Activated CD4-positive, alpha-beta memory T cell treated with anti-CD3 and anti-CD28 coated beads, Interleukin-2, amount 10 ng/mL, durations not matched to agents 7 days and 5 days (primary cell): ENCODE results near the gene MRPL19. TPM values are rescaled to one million over a fixed set of nuclear protein-coding genes. Genes with fewer than 3 reads are reported as not detected.
A peak's percentile ranks its signal among the peaks of the same experiment; 100 is the strongest.
"Not testable (repeated sequence)": the region's sequence is repeated elsewhere in the genome, so short reads cannot be mapped to it uniquely, and the experiment has no call there.

Experiments used
- CTCF ChIA-PET: fragments of 350-600 bp; sonication (Branson Sonifier 250); formaldehyde crosslinking; loops from one replicate; lab custom pipeline; 2021; ENCODE audit warnings: antibody characterized with exemption, inconsistent platforms; lab: Charles Lee
- POLR2A ChIA-PET: fragments of 350-600 bp; sonication (Branson Sonifier 250); formaldehyde crosslinking; loops from one replicate; lab custom pipeline; 2021; ENCODE audit warnings: antibody characterized with exemption; lab: Charles Lee
- DNase-seq: peaks from one replicate; pipeline ENCODE4 v3.0.0-alpha.2; 2020
- H3K27ac Mint-ChIP-seq: one replicate; pipeline ENCODE4 v1.8.0; 2021; ENCODE audit warnings: mild to moderate bottlenecking, mixed read lengths
- H3K27me3 Mint-ChIP-seq: one replicate; pipeline ENCODE4 v1.8.0; 2021; ENCODE audit warnings: mixed read lengths
- H3K36me3 Mint-ChIP-seq: one replicate; pipeline ENCODE4 v1.8.0; 2021; ENCODE audit warnings: low read depth, mixed read lengths
- H3K4me1 Mint-ChIP-seq: one replicate; pipeline ENCODE4 v1.8.0; 2021; ENCODE audit warnings: mixed read lengths
- H3K4me3 Mint-ChIP-seq: one replicate; pipeline ENCODE4 v1.8.0; 2021; ENCODE audit warnings: mild to moderate bottlenecking, mixed read lengths
- H3K9me3 Mint-ChIP-seq: one replicate; pipeline ENCODE4 v1.8.0; 2021; ENCODE audit warnings: mixed read lengths
- total RNA-seq, 2 experiments: library from RNA; stranded (reverse); gene quantifications; one replicate each; pipeline ENCODE4 v1.2.3, GENCODE V29; 2021

MRPL19 gene
- total RNA-seq, 2 experiments from 2014 or later, result 37.7 to 41.6 TPM

DNA sequence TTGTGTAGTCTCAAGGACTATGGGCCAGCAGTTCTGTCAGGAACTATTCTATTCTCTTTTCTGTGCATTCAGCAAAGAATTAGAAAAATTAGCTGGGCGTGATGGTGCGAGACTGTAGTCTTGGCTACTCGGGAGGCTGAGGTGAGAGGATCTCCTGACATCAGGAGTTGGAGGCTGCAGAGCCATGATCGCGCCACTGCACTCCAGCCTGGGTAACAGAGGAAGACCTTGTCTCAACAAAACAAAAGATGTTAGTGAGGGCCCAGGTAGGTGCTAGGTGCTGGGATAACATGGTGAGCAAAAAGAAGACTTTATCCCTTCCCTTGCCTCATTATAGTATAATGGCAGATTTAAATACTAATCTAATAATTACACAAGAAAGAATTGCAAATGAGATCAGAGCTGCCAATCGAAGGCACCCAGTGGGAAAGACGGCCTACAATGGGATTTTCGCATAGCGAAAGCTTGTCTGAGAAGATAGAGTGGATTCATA, 447 bp upstream of the MRPL19 start:
- DNase-seq, result no peak
- H3K9me3 Mint-ChIP-seq, result no peaks in the 10 kb centered on the region
- H3K27ac Mint-ChIP-seq, result no peak overlapping the region
- peaks cover 15% of the 10 kb centered on the region for H3K36me3 Mint-ChIP-seq
- H3K27me3 Mint-ChIP-seq, result peaks cover 2% of the 10 kb centered on the region
- H3K4me1 Mint-ChIP-seq, result peaks cover 27% of the 10 kb centered on the region
- ChIA-PET POLR2A (interaction anchor here (0.7 to 2.0 kb wide), 4 partner anchors 9 to 64 kb away, joined by 3 to 11 read pairs (median 5); partner anchors contain the start of gene GCFC2), CTCF (interaction anchor here (1.0 to 2.5 kb wide), 6 partner anchors 10 to 63 kb away, joined by 3 to 19 read pairs (median 5); no protein-coding TSS in a partner anchor)
- peak overlapping the region; percentile 89 for H3K4me3 Mint-ChIP-seq

- CTCF ChIA-PET, result interaction anchor here (0.7 to 2.5 kb wide), 4 partner anchors 8 to 29 kb away, joined by 3 to 19 read pairs (median 4); no protein-coding TSS in a partner anchor
- Mint-ChIP-seq H3K27me3 (peaks cover 2% of the 10 kb centered on the region), H3K36me3 (peaks cover 24% of the 10 kb centered on the region), H3K4me1 (peaks cover 27% of the 10 kb centered on the region), H3K9me3 (no peaks in the 10 kb centered on the region), H3K4me3 (peak overlapping the region; percentile 89), H3K27ac (peak overlapping the region; percentile 83)
- DNase-seq, result no peak
- POLR2A ChIA-PET, result interaction anchor here (0.8 to 2.0 kb wide), 2 partner anchors 21 to 62 kb away, joined by 3 to 11 read pairs; partner anchors contain the start of gene GCFC2
These were observed 1.2 kb downstream of the MRPL19 start for GRCh38 chr2:75647771-75648170.

DNA sequence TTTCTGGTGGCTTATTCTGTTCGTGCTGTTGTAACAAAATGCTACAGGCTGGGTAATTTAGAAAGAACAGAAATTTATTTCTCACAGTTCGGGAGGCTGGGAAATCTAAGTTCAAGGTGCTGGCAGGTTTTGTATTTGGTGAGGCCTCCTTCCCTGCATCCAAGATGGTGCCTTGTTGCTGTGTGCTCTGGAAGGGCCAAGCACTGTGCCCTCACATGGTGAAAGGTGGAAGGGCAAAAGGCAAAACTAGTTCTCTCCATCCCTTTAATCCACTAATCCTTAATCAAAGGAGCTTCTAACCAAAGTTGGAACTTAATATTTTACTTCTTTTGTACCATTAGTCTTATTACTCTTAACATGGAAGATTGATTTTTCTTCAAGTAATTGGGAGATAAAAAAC, 7.4 kb downstream of the MRPL19 start:
- no peak overlapping the region for H3K27ac Mint-ChIP-seq
- peaks cover 3% of the 10 kb centered on the region for H3K9me3 Mint-ChIP-seq
- ChIA-PET POLR2A (no interaction called here), CTCF (no interaction called here)
- DNase-seq, result no peak
- H3K27me3 Mint-ChIP-seq, result no peaks in the 10 kb centered on the region
- peaks cover 4% of the 10 kb centered on the region for H3K4me1 Mint-ChIP-seq
- H3K36me3 Mint-ChIP-seq, result peaks cover 76% of the 10 kb centered on the region
- no peak overlapping the region for H3K4me3 Mint-ChIP-seq

GRCh38 chr2:75655861-75656260, 9.3 kb downstream of the MRPL19 start:
- Mint-ChIP-seq H3K27ac (no peak overlapping the region), H3K4me1 (no peaks in the 10 kb centered on the region), H3K9me3 (peaks cover 7% of the 10 kb centered on the region), H3K27me3 (no peaks in the 10 kb centered on the region), H3K4me3 (no peak overlapping the region), H3K36me3 (peaks cover 83% of the 10 kb centered on the region)
- ChIA-PET POLR2A (no interaction called here), CTCF (interaction anchor here (1.4 to 2.2 kb wide), 2 partner anchors 8 to 21 kb away, joined by 3 to 10 read pairs; no protein-coding TSS in a partner anchor)
- DNase-seq, result no peak

DNA sequence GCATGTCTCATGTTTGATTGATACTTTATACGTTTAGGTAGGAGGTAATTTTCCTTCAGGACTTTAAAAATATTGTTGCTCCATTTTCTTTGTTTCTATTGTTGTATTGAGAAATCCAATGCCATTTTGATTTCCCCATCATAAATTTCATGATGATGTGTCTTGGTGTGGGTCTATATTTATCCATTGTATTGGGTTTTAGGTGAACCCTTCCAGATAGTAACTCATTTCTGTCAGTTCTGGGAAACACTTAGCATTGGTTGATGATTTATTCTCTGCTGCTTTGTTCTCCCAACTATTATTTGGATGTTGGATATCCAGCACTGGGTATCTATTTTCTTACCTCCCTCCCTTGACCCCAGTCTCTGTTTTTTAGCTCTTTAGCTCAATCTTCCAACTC, 10.0 kb downstream of the MRPL19 start:
- ChIA-PET CTCF (interaction anchor here (1.4 to 2.2 kb wide), 2 partner anchors 9 to 20 kb away, joined by 3 to 10 read pairs; no protein-coding TSS in a partner anchor), POLR2A (interaction anchor here (1.4 to 1.5 kb wide), 2 partner anchors 10 to 22 kb away, joined by 3 to 4 read pairs; partner anchors contain the start of gene MRPL19)
- H3K36me3 Mint-ChIP-seq, result peaks cover 84% of the 10 kb centered on the region
- no peaks in the 10 kb centered on the region for H3K27me3 Mint-ChIP-seq
- H3K4me3 Mint-ChIP-seq, result no peak overlapping the region
- H3K4me1 Mint-ChIP-seq, result no peaks in the 10 kb centered on the region
- H3K27ac Mint-ChIP-seq, result no peak overlapping the region
- peaks cover 7% of the 10 kb centered on the region for H3K9me3 Mint-ChIP-seq
- no peak for DNase-seq

DNA sequence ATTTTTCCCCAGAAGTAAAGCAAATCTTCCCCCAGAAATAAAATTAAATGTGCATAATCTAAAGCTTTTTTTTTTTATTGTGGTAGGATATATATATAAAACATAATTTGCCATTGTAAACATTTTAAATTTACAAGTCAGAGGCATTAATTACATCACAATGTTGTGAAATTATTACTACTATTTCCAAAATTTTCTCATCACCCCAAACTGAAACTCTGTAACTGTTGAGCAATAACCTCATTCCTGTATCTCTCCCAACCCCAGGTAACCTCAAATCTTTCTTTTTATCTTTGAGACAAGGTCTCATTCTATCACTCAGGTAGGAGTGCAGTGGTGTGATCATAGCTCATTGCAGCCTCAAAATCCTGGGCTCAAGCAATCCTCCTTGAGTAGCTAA, 11.2 kb downstream of the MRPL19 start:
- H3K27ac Mint-ChIP-seq, result no peak overlapping the region
- no peak for DNase-seq
- ChIA-PET POLR2A (interaction anchor here (1.4 to 1.5 kb wide), 2 partner anchors 11 to 21 kb away, joined by 3 to 4 read pairs; partner anchors contain the start of gene MRPL19), CTCF (interaction anchor here (0.7 to 2.2 kb wide), 3 partner anchors 10 to 19 kb away, joined by 3 to 10 read pairs (median 3); partner anchors contain the start of gene MRPL19)
- no peaks in the 10 kb centered on the region for H3K27me3 Mint-ChIP-seq
- no peak overlapping the region for H3K4me3 Mint-ChIP-seq
- H3K4me1 Mint-ChIP-seq, result no peaks in the 10 kb centered on the region
- H3K36me3 Mint-ChIP-seq, result peaks cover 88% of the 10 kb centered on the region
- H3K9me3 Mint-ChIP-seq, result peaks cover 7% of the 10 kb centered on the region

GRCh38 chr2:75666911-75667310, 20.3 kb downstream of the MRPL19 start:
- ChIA-PET POLR2A (no interaction called here), CTCF (interaction anchor here (1.3 to 1.4 kb wide), 2 partner anchors 10 to 20 kb away, joined by 4 to 6 read pairs; partner anchors contain the start of gene MRPL19)
- no peaks in the 10 kb centered on the region for H3K27me3 Mint-ChIP-seq
- H3K27ac Mint-ChIP-seq, result no peak overlapping the region
- no peaks in the 10 kb centered on the region for H3K4me1 Mint-ChIP-seq
- DNase-seq, result no peak
- H3K36me3 Mint-ChIP-seq, result peaks cover 29% of the 10 kb centered on the region
- H3K9me3 Mint-ChIP-seq, result no peaks in the 10 kb centered on the region
- no peak overlapping the region for H3K4me3 Mint-ChIP-seq

- no peaks in the 10 kb centered on the region for H3K27me3 Mint-ChIP-seq
- CTCF ChIA-PET, result interaction anchor here (1.0 to 2.1 kb wide), 3 partner anchors 9 to 27 kb away, joined by 3 to 6 read pairs (median 5); no protein-coding TSS in a partner anchor
- no peak for DNase-seq
- H3K4me1 Mint-ChIP-seq, result peaks cover 2% of the 10 kb centered on the region
- POLR2A ChIA-PET, result no interaction called here
- H3K4me3 Mint-ChIP-seq, result no peak overlapping the region
- no peaks in the 10 kb centered on the region for H3K9me3 Mint-ChIP-seq
- H3K27ac Mint-ChIP-seq, result no peak overlapping the region
- H3K36me3 Mint-ChIP-seq, result peaks cover 28% of the 10 kb centered on the region
These were observed 21.3 kb downstream of the MRPL19 start for GRCh38 chr2:75667884-75668283.

DNA sequence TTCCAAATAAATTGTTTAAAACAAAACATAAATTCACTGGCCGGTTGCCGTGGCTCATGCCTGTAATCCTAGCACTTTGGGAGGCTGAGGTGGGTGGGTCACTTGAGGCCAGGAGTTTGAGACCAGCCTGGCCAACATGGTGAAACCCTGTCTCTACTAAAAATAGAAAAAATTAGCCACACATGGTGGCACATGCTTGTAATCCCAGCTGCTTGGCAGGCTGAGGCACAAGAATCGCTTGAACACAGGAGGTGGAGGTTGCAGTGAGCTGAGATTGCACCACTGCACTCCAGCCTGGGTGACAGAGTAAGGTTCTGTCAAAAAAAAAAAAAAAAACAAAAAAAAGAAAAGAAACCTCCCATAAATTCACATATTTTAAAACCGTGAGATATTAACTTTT, 28.8 kb downstream of the MRPL19 start:
- CTCF ChIA-PET, result interaction anchor here (2.3 to 2.6 kb wide), 2 partner anchors 28 to 34 kb away, joined by 19 to 24 read pairs; partner anchors contain the start of gene MRPL19
- H3K27ac Mint-ChIP-seq, H3K9me3 Mint-ChIP-seq, DNase-seq, H3K4me3 Mint-ChIP-seq, POLR2A ChIA-PET, H3K27me3 Mint-ChIP-seq, H3K4me1 Mint-ChIP-seq: not testable (repeated sequence)
- peaks cover 24% of the 10 kb centered on the region for H3K36me3 Mint-ChIP-seq

GRCh38 chr2:75675908-75676307, 29.3 kb downstream of the MRPL19 start:
- H3K27ac Mint-ChIP-seq, result no peak overlapping the region

DNA sequence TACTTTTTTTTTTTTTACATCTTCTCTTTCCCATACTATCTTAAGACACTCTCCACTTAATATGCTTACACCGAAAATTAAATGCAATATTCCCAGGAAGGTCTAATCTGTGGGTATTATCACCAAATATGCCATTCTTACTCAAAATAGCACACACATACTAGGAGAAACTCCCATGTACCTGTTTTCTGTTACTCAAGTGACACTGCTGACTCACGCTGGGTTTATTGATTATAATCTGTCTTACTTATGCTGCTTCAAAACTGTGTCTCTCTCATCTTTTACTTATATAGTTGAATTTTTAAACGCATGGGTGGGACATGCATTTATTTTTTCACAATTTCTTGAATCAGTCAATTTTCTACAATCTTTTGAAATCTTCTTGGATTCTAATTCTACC, 29.9 kb downstream of the MRPL19 start:
- POLR2A ChIA-PET, result interaction anchor here (1.0 kb wide), 1 partner anchor 36 kb away, joined by 3 read pairs; no protein-coding TSS in a partner anchor
- peaks cover 7% of the 10 kb centered on the region for H3K4me1 Mint-ChIP-seq
- DNase-seq, result no peak
- H3K27me3 Mint-ChIP-seq, result no peaks in the 10 kb centered on the region
- H3K9me3 Mint-ChIP-seq, result no peaks in the 10 kb centered on the region
- no peak overlapping the region for H3K4me3 Mint-ChIP-seq
- H3K36me3 Mint-ChIP-seq, result peaks cover 15% of the 10 kb centered on the region
- H3K27ac Mint-ChIP-seq, result no peak overlapping the region
- CTCF ChIA-PET, result interaction anchor here (0.7 to 2.6 kb wide), 17 partner anchors 8 to 47 kb away, joined by 3 to 24 read pairs (median 6); partner anchors contain the start of gene MRPL19

More at GRCh38 chr2:75675908-75676307, 29.3 kb downstream of the MRPL19 start:
- Mint-ChIP-seq H3K27me3 (no peaks in the 10 kb centered on the region), H3K9me3 (no peaks in the 10 kb centered on the region), H3K36me3 (peaks cover 21% of the 10 kb centered on the region), H3K4me1 (peaks cover 7% of the 10 kb centered on the region), H3K4me3 (no peak overlapping the region)
- ChIA-PET POLR2A (no interaction called here), CTCF (interaction anchor here (1.2 to 2.6 kb wide), 4 partner anchors 9 to 35 kb away, joined by 6 to 24 read pairs (median 16); partner anchors contain the start of gene MRPL19)
- no peak for DNase-seq

- H3K27ac Mint-ChIP-seq, result no peak overlapping the region
- H3K4me3 Mint-ChIP-seq, result no peak overlapping the region
- CTCF ChIA-PET, result interaction anchor here (0.5 to 1.2 kb wide), 4 partner anchors 10 to 40 kb away, joined by 3 to 4 read pairs (median 4); no protein-coding TSS in a partner anchor
- no peaks in the 10 kb centered on the region for H3K27me3 Mint-ChIP-seq
- POLR2A ChIA-PET, result no interaction called here
- H3K36me3 Mint-ChIP-seq, result peaks cover 13% of the 10 kb centered on the region
- DNase-seq, result no peak
- H3K9me3 Mint-ChIP-seq, result no peaks in the 10 kb centered on the region
- peaks cover 12% of the 10 kb centered on the region for H3K4me1 Mint-ChIP-seq
These were observed 33.0 kb downstream of the MRPL19 start for GRCh38 chr2:75679556-75679955.

GRCh38 chr2:75680402-75680801, 33.8 kb downstream of the MRPL19 start:
- Mint-ChIP-seq H3K4me3 (no peak overlapping the region), H3K36me3 (peaks cover 19% of the 10 kb centered on the region), H3K9me3 (no peaks in the 10 kb centered on the region), H3K27me3 (no peaks in the 10 kb centered on the region), H3K4me1 (peaks cover 12% of the 10 kb centered on the region), H3K27ac (no peak overlapping the region)
- POLR2A ChIA-PET, result no interaction called here
- CTCF ChIA-PET, result interaction anchor here (1.1 kb wide), 1 partner anchor 39 kb away, joined by 3 read pairs; no protein-coding TSS in a partner anchor
- DNase-seq, result no peak
